NOMO-1 treated with dmso at 0.1 percent for 144 hours (cell line): ENCODE results near the gene LY6G5B.

ENCODE experiments used
- DNase-seq: peaks from one replicate; lab custom pipeline; 2025; ENCODE audit not compliant: unreplicated experiment; lab: John Stamatoyannopoulos, UW

Gene LY6G5B

DNA sequence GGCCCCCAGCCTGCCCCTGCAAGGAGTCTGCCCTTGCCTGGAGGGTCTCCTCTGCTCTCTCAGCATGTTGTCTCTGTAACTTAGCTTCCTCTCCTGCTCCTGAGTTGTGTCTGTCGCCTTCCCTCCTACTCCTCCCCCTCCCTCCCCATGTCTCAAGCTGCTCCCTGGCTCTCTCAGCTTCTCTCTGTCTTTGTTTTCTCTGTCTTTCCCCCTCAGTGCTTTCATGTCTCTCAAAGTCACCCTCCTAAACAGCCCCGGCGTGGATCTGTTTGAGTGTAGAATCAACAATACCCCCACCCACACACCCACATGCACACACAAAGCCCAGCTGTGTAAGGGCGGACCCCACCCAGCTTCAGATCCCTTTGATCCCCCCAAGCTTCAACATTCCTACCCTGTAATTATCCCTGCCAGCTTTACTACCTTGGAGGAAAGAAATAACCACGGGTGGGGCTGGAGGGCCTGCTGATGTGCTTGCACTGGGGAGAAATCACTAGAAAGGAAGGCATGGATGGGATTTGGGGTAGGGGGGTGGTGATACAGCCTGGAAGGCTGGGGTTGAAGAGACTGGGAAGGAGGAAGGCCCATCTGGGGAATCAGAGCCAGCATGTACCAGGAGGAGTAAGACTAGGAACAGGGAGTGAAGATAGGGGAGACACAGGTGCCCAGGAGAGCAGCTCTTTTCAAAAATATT is 44.4 kb downstream of the LY6G5B start:
- no peak for DNase-seq

DNA sequence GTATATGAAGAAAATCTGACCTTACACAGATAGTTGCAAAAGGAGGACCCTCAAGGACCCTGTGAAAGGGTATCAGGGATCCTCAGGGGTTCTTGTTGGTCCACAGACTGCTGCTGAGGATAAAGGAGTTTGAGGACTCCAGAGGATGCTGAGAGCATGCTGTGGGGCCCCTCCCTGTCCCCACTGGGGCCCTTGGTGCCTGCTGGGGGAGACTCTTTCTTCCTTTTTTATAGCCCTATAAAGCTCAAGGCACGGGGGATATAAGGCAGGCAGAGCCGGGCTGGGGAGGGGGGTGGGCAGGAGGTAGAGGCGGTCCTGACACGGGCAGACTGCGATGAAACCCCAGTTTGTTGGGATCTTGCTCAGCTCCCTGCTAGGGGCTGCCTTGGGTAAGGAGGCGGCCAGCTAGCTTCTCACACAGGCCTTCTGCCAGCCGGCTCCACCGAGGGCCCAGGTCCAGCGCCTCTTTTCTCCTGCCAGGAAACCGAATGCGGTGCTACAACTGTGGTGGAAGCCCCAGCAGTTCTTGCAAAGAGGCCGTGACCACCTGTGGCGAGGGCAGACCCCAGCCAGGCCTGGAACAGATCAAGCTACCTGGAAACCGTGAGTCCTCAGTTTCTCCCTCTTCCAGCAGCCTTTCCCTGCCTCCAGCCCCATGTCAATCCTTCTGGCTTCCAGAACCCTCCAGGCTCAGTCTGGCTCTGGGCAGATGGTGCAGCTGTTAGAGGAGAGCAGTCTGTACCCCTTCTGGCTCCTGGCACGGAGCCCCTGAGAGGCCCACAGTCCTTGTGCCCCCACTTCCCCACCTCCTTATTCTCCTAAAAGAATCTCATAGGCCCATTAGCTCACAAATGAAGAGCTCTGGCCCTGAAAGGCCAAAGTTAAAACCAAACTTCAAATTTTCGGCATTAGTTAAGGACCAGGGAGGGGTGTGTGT is 45.5 kb downstream of the LY6G5B start, which contains the start of gene LY6G6D:
Gene LY6G6D (plus strand): TSS at position 327 of the 937 bp plus-strand sequence. CDS start 8 bp downstream, at position 335.
- DNase-seq: no peak

DNA sequence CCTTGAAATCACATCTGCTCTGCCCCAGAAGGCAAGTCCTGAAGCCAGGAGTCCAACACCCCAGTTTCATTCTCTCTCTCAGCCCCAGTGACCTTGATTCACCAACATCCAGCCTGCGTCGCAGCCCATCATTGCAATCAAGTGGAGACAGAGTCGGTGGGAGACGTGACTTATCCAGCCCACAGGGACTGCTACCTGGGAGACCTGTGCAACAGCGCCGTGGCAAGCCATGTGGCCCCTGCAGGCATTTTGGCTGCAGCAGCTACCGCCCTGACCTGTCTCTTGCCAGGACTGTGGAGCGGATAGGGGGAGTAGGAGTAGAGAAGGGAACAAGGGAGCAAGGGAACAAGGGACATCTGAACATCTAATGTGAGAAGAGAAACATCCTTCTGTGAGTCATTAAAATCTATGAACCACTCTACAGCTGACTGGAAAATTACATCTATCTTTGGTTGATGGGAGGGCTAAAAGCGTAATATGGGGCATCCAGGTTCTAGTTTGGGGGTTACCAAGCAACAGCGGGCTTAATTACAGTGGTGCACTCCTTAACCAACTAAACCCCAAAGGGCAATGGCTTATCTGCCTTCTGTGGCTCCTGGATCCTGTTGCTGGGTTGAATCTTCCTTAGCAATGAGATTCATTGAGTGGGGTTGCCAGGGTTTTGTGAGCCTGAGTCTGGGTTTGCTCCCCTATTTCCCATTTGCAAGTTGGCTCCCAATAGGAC is 47.9 kb downstream of the LY6G5B start:
- DNase-seq: no peak

DNA sequence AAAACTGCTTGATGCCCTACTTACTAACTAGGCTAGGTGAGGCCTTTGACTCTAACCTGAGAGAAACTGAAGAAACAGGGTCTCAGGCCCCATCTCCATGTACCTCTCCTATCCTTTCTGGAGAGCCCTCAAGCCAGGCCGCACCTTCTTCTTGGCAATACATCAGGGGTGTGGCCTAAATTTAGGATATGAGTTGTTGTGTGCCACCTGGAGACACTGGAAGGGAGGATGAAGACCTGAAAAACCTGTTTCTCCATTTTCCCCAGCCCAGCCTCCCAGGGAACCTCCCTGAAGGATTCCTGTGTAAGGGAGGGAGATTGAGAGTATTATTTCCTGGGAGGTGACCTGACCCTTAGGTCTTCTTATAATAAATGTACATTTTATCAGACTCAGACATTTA is 48.5 kb downstream of the LY6G5B start:
- no peak for DNase-seq

DNA sequence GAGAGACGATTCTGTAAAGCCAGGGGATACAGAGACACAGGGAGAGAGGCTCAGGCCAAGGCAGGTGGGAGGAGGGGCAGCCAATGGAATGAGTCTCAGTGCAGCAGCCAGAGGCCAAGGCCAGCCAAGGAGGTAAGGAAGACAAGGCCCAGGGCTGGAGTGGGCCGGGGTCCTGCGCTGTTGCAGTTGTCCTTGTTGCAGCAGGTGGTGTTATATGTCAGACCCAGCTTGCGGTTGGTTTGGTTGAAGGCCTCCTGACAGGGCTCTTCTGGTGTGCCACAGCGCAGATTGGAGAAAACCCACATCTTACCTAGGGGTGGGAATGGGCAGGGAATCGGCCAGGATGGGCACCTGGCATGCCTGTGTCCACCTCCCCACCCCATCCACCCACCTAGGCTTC is 49.2 kb downstream of the LY6G5B start:
- no peak for DNase-seq

DNA sequence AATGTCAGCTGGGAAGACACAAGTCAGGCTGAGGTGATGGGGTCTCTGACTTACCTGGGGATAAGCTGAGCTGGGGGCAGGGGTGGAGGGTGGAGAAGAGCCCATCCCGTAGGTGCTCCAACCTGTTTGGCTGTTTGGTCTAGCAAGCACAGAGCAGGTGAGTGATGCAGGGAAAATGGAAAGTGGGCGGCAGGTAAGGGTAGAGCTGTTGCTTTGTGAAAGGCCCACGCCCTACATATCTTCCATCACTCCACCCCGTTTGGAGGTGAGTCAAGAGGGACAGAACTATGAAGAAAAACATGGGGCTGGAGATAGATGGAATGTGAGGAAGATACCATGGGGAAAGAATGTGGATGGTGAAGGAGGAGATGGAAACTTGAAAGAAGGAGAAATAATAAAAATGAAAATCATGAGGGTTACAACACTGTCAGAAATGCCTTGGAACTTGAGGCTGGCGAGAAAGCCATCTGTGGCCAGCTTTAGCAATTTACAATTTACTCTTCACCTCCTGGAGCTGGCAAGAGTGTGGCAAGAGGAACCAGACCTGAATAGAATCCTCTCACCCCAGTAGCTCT is 50.5 kb downstream of the LY6G5B start:
- DNase-seq: no peak

DNA sequence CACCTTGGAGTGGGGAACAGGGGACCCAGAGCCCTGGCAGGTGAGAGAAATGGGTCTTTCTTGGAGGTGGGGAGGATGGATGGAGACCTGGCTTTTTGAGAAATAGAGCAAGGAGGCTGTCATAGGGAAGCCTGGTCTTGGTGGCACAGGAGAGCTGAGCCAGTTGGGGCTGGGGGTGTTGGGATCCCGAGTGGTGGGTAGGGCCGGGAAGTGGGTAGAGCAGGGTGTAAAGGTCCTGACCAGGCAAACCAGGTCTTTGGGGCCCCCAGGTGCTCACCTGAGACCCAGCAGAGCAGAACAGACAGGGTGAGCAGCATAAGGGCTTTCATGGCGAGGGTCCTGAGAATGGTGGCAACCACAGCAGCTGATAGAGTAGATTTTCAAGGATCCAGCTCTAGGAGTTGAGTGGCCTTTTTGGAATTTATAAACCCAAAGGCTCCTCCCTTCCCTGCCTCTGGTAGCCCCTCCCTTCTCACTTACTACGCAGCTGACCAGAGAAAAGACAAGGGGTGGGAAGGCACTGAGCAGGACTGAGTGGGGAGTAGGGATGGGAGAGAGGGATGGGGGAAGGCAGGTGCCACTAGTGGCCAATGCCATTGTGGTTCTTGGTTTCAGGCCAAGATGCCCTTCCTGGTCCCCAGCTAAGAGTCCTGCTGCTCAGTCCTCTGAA is 51.7 kb downstream of the LY6G5B start, which contains the start of gene LY6G6C:
Gene LY6G6C (minus strand): TSS at position 396 of the 670 bp plus-strand sequence. CDS start 67 bp downstream, at position 329.
- DNase-seq: no peak

DNA sequence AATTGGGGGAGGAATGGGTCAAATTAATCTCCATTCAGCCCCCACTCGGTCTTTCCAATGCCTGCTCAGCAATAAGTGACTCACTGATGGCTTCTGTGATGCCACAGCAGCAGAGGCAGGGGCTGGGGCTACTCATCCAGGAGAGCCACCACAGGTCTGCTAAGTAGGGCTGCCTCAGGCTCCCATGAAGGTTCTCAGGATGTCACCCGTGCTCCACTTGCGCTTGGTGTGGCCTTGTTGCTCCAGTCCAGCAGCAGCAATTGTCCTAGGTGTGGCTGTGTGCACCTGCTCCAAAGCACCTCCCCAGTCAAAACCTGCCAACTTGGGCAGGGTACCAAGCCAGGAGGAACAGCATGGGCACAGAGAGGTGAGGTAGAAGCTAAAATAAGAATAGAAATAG is 52.4 kb downstream of the LY6G5B start:
- no peak for DNase-seq
